Activated CD8-positive, alpha-beta memory T cell treated with anti-CD3 and anti-CD28 coated beads, Interleukin-2, amount 50 U/mL, for 24 hours (primary cell): ENCODE results near the gene NOC2L.

ENCODE experiments used
- DNase-seq: peaks from one replicate; pipeline ENCODE4 v3.0.0-alpha.2; 2020; ENCODE audit errors: extremely low read depth

The NOC2L gene

GRCh38 chr1:942864-943533 lies 16.1 kb downstream of the NOC2L start:
- no peak for DNase-seq

- no peak for DNase-seq
Observed at GRCh38 chr1:942411-942821, 16.6 kb downstream of the NOC2L start.

GRCh38 chr1:941588-942383 lies 17.3 kb downstream of the NOC2L start:
- DNase-seq = no peak

- no peak for DNase-seq
Observed at GRCh38 chr1:941015-941587, 18.0 kb downstream of the NOC2L start.

GRCh38 chr1:940107-941014 lies 18.7 kb downstream of the NOC2L start:
- DNase-seq = no peak

- no peak for DNase-seq
Observed at GRCh38 chr1:939511-940106, 19.4 kb downstream of the NOC2L start.

- DNase-seq = no peak
Observed at GRCh38 chr1:938711-939489, 20.2 kb downstream of the NOC2L start.

GRCh38 chr1:938088-938683 lies 20.9 kb downstream of the NOC2L start:
- no peak for DNase-seq

- no peak for DNase-seq
Observed at GRCh38 chr1:937521-937920, 21.5 kb downstream of the NOC2L start.

- DNase-seq = no peak
Observed at GRCh38 chr1:936348-937264, 22.4 kb downstream of the NOC2L start.

- no peak for DNase-seq
Observed at GRCh38 chr1:935751-936231, 23.3 kb downstream of the NOC2L start.

GRCh38 chr1:934991-935750 lies 23.9 kb downstream of the NOC2L start:
- DNase-seq = no peak

- no peak for DNase-seq
Observed at GRCh38 chr1:933603-933940, 25.5 kb downstream of the NOC2L start.

- no peak for DNase-seq
Observed at GRCh38 chr1:932776-933602, 26.1 kb downstream of the NOC2L start.

- DNase-seq = no peak
Observed at GRCh38 chr1:932173-932510, 26.9 kb downstream of the NOC2L start.

GRCh38 chr1:931380-932172 lies 27.5 kb downstream of the NOC2L start:
- no peak for DNase-seq

GRCh38 chr1:930633-931138 lies 28.4 kb downstream of the NOC2L start:
- no peak for DNase-seq
